ENCODE results near the gene SCAI.
"Not testable (repeated sequence)": the region's sequence is repeated elsewhere in the genome, so short reads cannot be mapped to it uniquely, and the experiment has no call there.

SCAI gene

DNA sequence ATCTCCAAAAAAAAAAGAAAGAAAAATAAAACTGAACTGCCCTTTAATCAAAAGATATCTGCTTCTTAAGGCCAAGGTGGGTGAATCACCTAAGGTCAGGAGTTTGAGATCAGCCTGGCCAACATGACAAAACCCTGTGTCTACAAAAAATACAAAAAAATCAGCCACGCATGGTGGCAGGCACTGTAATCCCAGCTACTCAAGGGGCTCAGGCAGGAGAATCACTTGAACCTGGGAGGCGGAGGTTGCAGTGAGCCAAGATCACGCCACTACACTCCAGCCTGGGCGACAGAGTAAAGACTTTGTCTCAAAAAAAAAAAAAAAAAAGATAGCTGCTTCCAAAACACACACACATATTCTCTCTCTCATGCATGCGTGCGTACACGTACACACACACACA, 17.8 kb downstream of the SCAI start:
- Histone ChIP-seq H3K9ac (ENCODE audit: low read length) (no peak overlapping the region), H3K9me3 (ENCODE audit: control insufficient read depth, low read depth, low read length) (no peaks in the 10 kb centered on the region), H3K4me1 (ENCODE audit: control insufficient read depth, low read depth, low read length) (peaks cover 4% of the 10 kb centered on the region), H3K36me3 (ENCODE audit: control insufficient read depth, low read depth, low read length) (no peaks in the 10 kb centered on the region), H3K4me3 (ENCODE audit: low read length) (no peak overlapping the region), H3K27me3 (ENCODE audit: control insufficient read depth, insufficient read depth, low read length) (no peaks in the 10 kb centered on the region), H3K27ac (ENCODE audit: low read length) (no peak overlapping the region)

DNA sequence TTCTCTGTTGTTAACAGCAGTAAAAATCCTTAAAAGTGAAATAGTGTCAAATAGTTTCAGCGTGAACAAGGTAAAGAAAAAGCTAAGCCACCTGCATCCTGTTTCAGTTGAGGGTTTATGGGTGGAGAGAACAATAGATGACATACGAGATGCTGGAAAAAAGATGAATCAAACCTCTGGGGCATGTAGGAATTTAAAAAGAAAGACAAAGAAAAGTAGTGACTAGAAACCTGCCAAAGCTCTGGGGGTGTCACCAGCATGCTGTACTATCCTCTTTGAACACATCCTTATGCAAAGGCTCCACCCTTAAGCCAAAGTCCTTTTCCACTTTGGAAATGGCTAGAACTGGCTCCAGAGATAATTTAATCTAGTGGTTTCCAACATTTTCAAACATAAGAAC, 22.2 kb downstream of the SCAI start:
- H3K36me3 ChIP-seq (ENCODE audit: control insufficient read depth, low read depth, low read length), result no peaks in the 10 kb centered on the region
- H3K4me3 ChIP-seq (ENCODE audit: low read length), result no peak overlapping the region
- no peaks in the 10 kb centered on the region for H3K9me3 ChIP-seq (ENCODE audit: control insufficient read depth, low read depth, low read length)
- no peak overlapping the region for H3K27ac ChIP-seq (ENCODE audit: low read length)
- H3K4me1 ChIP-seq (ENCODE audit: control insufficient read depth, low read depth, low read length), result peaks cover 4% of the 10 kb centered on the region
- H3K27me3 ChIP-seq (ENCODE audit: control insufficient read depth, insufficient read depth, low read length), result no peaks in the 10 kb centered on the region
- no peak overlapping the region for H3K9ac ChIP-seq (ENCODE audit: low read length)

DNA sequence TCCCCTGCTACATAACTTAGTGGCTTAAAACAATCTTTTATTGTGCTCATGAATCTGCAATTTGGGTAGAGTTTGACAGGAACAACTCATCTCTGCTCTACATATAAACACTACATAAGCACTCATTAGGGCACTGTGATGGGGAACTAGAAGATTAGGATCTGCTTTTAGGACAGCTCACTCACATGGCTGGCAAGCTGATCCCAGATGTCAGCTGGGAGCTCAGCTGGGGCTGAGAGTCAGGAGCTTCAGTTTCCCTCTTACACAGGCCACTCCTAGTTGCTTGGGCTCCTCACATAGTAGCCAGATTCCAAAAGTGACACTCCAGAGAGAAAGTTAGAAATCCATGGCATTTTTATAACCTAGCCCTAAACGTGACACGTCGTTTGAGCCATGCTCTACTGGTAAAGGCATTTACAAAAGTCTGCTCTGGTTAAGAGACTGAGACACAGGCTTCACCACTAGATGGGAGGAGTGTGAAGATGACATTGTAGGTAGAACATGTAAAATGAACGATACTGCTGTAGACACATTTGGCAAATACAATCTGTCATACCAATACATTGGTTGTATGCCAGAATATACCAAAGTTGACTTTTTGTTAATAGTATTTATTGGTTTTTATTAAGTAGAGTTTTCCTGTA, 23.6 kb downstream of the SCAI start:
- Histone ChIP-seq H3K4me1 (ENCODE audit: control insufficient read depth, low read depth, low read length) (peaks cover 4% of the 10 kb centered on the region), H3K9me3 (ENCODE audit: control insufficient read depth, low read depth, low read length) (no peaks in the 10 kb centered on the region), H3K36me3 (ENCODE audit: control insufficient read depth, low read depth, low read length) (no peaks in the 10 kb centered on the region), H3K4me3 (ENCODE audit: low read length) (no peak overlapping the region), H3K27me3 (ENCODE audit: control insufficient read depth, insufficient read depth, low read length) (no peaks in the 10 kb centered on the region), H3K9ac (ENCODE audit: low read length) (no peak overlapping the region), H3K27ac (ENCODE audit: low read length) (no peak overlapping the region)

- H3K9me3 ChIP-seq (ENCODE audit: control insufficient read depth, low read depth, low read length); H3K9ac ChIP-seq (ENCODE audit: low read length); H3K4me3 ChIP-seq (ENCODE audit: low read length); H3K36me3 ChIP-seq (ENCODE audit: control insufficient read depth, low read depth, low read length); H3K27me3 ChIP-seq (ENCODE audit: control insufficient read depth, insufficient read depth, low read length); H3K4me1 ChIP-seq (ENCODE audit: control insufficient read depth, low read depth, low read length); H3K27ac ChIP-seq (ENCODE audit: low read length): not testable (repeated sequence)
Measured at GRCh38 chr9:125118696-125119095, 24.6 kb downstream of the SCAI start.

DNA sequence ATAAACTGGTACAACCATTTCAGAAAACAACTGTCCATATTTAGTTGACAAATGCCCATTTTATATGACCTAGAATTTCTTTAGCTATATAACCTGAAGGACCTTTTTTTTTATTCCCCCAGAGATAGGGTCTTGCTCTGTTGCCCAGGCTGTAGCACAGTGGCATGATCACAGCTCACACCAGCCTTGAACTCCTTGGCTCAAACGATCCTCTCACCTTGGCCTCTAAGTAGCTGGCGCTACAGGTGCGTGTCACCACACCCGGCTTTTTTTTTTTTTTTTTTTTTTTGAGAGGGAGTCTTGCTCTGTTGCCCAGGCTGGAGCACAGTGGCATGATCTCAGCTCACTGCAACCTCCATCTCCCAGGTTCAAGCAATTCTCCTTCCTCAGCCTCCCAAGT, 28.8 kb downstream of the SCAI start:
- not testable (repeated sequence) for H3K9ac ChIP-seq (ENCODE audit: low read length); H3K4me1 ChIP-seq (ENCODE audit: control insufficient read depth, low read depth, low read length); H3K9me3 ChIP-seq (ENCODE audit: control insufficient read depth, low read depth, low read length); H3K4me3 ChIP-seq (ENCODE audit: low read length); H3K27ac ChIP-seq (ENCODE audit: low read length); H3K36me3 ChIP-seq (ENCODE audit: control insufficient read depth, low read depth, low read length); H3K27me3 ChIP-seq (ENCODE audit: control insufficient read depth, insufficient read depth, low read length)

GRCh38 chr9:125110464-125110863, 32.9 kb downstream of the SCAI start:
- no peaks in the 10 kb centered on the region for H3K4me1 ChIP-seq (ENCODE audit: control insufficient read depth, low read depth, low read length)

DNA sequence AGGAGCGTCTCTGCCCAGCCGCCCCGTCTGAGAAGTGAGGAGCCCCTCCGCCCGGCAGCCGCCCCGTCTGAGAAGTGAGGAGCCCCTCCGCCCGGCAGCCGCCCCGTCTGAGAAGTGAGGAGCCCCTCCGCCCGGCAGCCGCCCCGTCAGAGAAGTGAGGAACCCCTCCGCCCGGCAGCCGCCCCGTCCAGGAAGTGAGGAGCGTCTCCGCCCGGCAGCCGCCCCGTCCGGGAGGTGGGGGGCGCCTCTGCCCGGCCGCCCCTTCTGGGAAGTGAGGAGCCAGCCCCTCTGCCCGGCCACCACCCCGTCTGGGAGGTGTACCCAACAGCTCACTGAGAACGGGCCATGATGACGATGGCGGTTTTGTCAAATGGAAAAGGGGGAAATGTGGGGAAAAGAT, 34.8 kb downstream of the SCAI start:
- not testable (repeated sequence) for H3K27me3 ChIP-seq (ENCODE audit: control insufficient read depth, insufficient read depth, low read length); H3K4me1 ChIP-seq (ENCODE audit: control insufficient read depth, low read depth, low read length); H3K4me3 ChIP-seq (ENCODE audit: low read length); H3K27ac ChIP-seq (ENCODE audit: low read length); H3K9ac ChIP-seq (ENCODE audit: low read length); H3K36me3 ChIP-seq (ENCODE audit: control insufficient read depth, low read depth, low read length); H3K9me3 ChIP-seq (ENCODE audit: control insufficient read depth, low read depth, low read length)

More at GRCh38 chr9:125110464-125110863, 32.9 kb downstream of the SCAI start:
- H3K9me3 ChIP-seq (ENCODE audit: control insufficient read depth, low read depth, low read length), result no peaks in the 10 kb centered on the region
- H3K9ac ChIP-seq (ENCODE audit: low read length), result no peak overlapping the region
- no peaks in the 10 kb centered on the region for H3K36me3 ChIP-seq (ENCODE audit: control insufficient read depth, low read depth, low read length)
- no peak overlapping the region for H3K27ac ChIP-seq (ENCODE audit: low read length)
- H3K4me3 ChIP-seq (ENCODE audit: low read length), result no peak overlapping the region
- H3K27me3 ChIP-seq (ENCODE audit: control insufficient read depth, insufficient read depth, low read length), result no peaks in the 10 kb centered on the region

DNA sequence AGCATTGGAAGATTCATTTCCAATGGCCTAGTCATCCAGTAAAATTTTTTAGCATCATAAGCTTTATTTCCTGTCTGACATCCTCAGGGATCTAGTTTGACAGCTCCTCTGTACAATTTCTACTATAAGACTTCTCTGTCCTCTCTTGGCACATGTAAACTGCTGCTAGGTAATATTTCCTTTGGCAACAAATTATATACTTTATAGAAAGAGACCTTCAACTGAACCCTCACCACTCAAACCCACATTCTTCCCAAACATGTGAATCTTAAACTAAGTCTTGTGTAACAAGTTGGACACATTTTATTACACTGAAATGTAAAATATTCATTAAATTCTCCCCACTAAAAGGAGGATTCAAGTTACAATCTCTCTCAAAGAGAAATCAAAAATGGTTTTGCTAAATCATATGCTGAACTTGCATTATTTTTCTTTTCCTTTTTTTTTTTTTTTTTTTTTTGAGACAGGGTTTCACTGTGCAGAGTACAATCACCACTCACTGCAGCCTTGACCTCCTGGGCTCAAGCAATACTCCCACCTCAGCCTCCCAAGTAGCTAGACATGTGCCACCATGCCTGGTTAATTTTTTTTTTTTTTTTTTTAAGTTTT, 36.9 kb downstream of the SCAI start:
- H3K9ac ChIP-seq (ENCODE audit: low read length), result no peak overlapping the region
- H3K9me3 ChIP-seq (ENCODE audit: control insufficient read depth, low read depth, low read length), result no peaks in the 10 kb centered on the region
- no peak overlapping the region for H3K27ac ChIP-seq (ENCODE audit: low read length)
- no peaks in the 10 kb centered on the region for H3K36me3 ChIP-seq (ENCODE audit: control insufficient read depth, low read depth, low read length)
- no peaks in the 10 kb centered on the region for H3K27me3 ChIP-seq (ENCODE audit: control insufficient read depth, insufficient read depth, low read length)
- no peak overlapping the region for H3K4me3 ChIP-seq (ENCODE audit: low read length)
- no peaks in the 10 kb centered on the region for H3K4me1 ChIP-seq (ENCODE audit: control insufficient read depth, low read depth, low read length)

GRCh38 chr9:125103770-125104460, 39.4 kb downstream of the SCAI start:
- H3K27me3 ChIP-seq (ENCODE audit: control insufficient read depth, insufficient read depth, low read length), result no peaks in the 10 kb centered on the region
- no peak overlapping the region for H3K27ac ChIP-seq (ENCODE audit: low read length)
- H3K9ac ChIP-seq (ENCODE audit: low read length), result no peak overlapping the region
- no peaks in the 10 kb centered on the region for H3K36me3 ChIP-seq (ENCODE audit: control insufficient read depth, low read depth, low read length)
- no peaks in the 10 kb centered on the region for H3K4me1 ChIP-seq (ENCODE audit: control insufficient read depth, low read depth, low read length)
- H3K4me3 ChIP-seq (ENCODE audit: low read length), result no peak overlapping the region
- H3K9me3 ChIP-seq (ENCODE audit: control insufficient read depth, low read depth, low read length), result no peaks in the 10 kb centered on the region

DNA sequence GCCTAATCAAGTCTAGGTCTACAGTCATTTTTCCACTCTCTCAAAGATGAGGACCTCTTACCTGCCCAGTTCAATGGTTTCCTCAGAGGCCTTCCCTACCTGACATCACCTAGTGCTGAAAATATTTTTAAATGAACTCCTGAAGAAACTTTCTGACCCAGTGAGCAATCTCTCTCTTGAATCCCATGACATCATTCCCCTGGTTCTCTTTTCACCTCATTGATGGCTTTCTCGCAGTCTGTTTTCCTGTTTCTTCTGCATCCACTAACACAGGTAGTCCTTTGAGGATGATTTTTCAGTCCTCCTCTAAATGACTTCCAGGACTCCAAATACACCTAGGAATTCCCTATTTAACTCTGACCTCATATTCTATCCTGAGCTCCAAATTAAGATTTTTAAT, 40.3 kb downstream of the SCAI start:
- Histone ChIP-seq H3K9me3 (ENCODE audit: control insufficient read depth, low read depth, low read length) (no peaks in the 10 kb centered on the region), H3K4me1 (ENCODE audit: control insufficient read depth, low read depth, low read length) (no peaks in the 10 kb centered on the region), H3K4me3 (ENCODE audit: low read length) (no peak overlapping the region), H3K36me3 (ENCODE audit: control insufficient read depth, low read depth, low read length) (no peaks in the 10 kb centered on the region), H3K9ac (ENCODE audit: low read length) (no peak overlapping the region), H3K27me3 (ENCODE audit: control insufficient read depth, insufficient read depth, low read length) (no peaks in the 10 kb centered on the region), H3K27ac (ENCODE audit: low read length) (no peak overlapping the region)

- no peaks in the 10 kb centered on the region for H3K36me3 ChIP-seq (ENCODE audit: control insufficient read depth, low read depth, low read length)
- H3K4me1 ChIP-seq (ENCODE audit: control insufficient read depth, low read depth, low read length), result no peaks in the 10 kb centered on the region
- H3K27me3 ChIP-seq (ENCODE audit: control insufficient read depth, insufficient read depth, low read length), result no peaks in the 10 kb centered on the region
- no peaks in the 10 kb centered on the region for H3K9me3 ChIP-seq (ENCODE audit: control insufficient read depth, low read depth, low read length)
- no peak overlapping the region for H3K27ac ChIP-seq (ENCODE audit: low read length)
- no peak overlapping the region for H3K9ac ChIP-seq (ENCODE audit: low read length)
- no peak overlapping the region for H3K4me3 ChIP-seq (ENCODE audit: low read length)
Measured at GRCh38 chr9:125100822-125101221, 42.5 kb downstream of the SCAI start.

DNA sequence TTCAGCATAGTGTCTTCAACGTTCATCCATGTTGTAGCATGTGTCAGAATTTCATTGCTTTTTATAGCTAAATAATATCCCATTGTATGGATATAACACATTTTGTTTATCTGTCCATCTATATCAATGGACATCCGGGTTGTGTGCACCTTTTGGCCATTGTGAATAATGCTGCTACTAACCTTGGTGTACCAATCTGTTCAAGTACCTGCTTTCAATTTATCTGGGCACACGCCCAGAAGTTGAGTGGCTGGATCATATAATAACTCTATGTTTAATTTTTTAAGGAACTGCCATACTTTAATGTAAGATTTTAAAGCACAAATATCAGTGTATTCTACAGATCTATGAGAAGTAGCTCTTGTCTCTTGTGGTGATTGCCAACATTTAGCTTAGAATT, 43.5 kb downstream of the SCAI start:
- no peaks in the 10 kb centered on the region for H3K27me3 ChIP-seq (ENCODE audit: control insufficient read depth, insufficient read depth, low read length)
- no peaks in the 10 kb centered on the region for H3K4me1 ChIP-seq (ENCODE audit: control insufficient read depth, low read depth, low read length)
- H3K9ac ChIP-seq (ENCODE audit: low read length), result no peak overlapping the region
- H3K36me3 ChIP-seq (ENCODE audit: control insufficient read depth, low read depth, low read length), result no peaks in the 10 kb centered on the region
- H3K4me3 ChIP-seq (ENCODE audit: low read length), result no peak overlapping the region
- no peak overlapping the region for H3K27ac ChIP-seq (ENCODE audit: low read length)
- H3K9me3 ChIP-seq (ENCODE audit: control insufficient read depth, low read depth, low read length), result no peaks in the 10 kb centered on the region

Data from iPS-18a (cell line).